HG02938 (cell line): Measurements from ENCODE around the gene SLC6A11.

ENCODE experiments used
- ATAC-seq: cut with Tn5 transposase; IDR thresholded peaks from one replicate; pipeline ENCODE4 v1.9.1; 2021; ENCODE audit warnings: mild to moderate bottlenecking, moderate library complexity; ENCODE audit not compliant: unreplicated experiment

Gene SLC6A11

DNA sequence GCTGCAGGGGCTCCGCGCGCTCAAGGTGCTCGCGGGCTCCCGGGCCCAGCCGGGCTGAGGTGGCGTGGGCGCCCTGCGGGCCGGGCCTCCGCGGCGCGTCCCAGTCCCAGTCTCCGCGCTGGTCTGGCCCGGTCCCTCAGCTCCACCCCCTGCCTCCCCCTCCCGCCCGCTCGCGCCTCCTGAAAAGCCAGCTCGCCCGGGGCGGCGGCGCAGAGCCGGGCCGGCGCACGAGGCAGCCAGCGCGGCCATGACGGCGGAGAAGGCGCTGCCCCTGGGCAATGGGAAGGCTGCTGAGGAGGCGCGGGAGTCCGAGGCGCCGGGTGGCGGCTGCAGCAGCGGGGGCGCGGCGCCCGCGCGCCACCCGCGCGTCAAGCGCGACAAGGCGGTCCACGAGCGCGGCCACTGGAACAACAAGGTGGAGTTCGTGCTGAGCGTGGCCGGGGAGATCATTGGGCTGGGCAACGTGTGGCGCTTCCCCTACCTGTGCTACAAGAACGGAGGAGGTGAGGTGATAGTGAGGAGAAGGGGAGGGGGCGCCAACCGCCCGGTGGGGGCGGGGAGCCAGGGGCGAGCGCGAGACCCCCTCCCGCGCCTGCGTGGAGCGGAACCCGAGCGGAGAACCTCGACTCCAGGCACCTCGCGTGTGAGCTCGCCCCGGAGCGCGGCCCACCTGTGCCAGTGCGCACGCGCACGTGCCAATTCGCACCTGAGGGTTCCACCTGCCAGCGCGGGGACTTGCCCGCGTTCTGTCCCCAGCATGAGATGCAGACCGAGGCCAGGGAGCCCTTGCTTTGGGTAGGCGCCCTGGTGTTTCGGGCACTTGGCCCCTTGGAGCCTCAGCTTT is at the start of gene SLC6A11:
Gene SLC6A11, plus strand, starts transcription at position 210 of the 844 bp plus-strand sequence. Its CDS starts 38 bp downstream, at position 248.
- ATAC-seq, result no peak

GRCh38 chr3:10768708-10769394 is 47.2 kb upstream of the SLC6A11 start:
- no peak for ATAC-seq

GRCh38 chr3:10770547-10770946 is 45.5 kb upstream of the SLC6A11 start:
- no peak for ATAC-seq

DNA sequence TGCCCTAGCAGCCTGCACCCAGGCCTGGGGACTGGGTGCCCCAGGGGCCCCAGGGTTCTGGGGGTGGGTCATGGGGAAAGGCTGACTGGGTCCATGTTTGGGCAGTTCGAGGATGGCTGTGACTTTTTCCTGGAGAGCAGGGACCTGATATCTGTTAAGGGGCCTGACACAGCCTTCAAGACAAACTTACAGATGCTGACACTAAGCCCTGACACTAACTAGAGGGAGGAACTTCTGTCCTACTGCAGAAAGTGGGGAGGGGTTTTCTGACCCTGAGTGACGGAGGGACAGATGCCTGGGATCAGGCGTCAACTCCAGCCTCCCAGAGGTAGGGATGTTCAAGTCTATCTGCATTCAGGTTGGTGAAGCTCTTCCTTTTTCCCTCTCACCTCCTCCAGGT is 45.0 kb upstream of the SLC6A11 start:
- ATAC-seq, result no peak

- no peak for ATAC-seq
Observed at GRCh38 chr3:10771486-10772270, 44.4 kb upstream of the SLC6A11 start.

DNA sequence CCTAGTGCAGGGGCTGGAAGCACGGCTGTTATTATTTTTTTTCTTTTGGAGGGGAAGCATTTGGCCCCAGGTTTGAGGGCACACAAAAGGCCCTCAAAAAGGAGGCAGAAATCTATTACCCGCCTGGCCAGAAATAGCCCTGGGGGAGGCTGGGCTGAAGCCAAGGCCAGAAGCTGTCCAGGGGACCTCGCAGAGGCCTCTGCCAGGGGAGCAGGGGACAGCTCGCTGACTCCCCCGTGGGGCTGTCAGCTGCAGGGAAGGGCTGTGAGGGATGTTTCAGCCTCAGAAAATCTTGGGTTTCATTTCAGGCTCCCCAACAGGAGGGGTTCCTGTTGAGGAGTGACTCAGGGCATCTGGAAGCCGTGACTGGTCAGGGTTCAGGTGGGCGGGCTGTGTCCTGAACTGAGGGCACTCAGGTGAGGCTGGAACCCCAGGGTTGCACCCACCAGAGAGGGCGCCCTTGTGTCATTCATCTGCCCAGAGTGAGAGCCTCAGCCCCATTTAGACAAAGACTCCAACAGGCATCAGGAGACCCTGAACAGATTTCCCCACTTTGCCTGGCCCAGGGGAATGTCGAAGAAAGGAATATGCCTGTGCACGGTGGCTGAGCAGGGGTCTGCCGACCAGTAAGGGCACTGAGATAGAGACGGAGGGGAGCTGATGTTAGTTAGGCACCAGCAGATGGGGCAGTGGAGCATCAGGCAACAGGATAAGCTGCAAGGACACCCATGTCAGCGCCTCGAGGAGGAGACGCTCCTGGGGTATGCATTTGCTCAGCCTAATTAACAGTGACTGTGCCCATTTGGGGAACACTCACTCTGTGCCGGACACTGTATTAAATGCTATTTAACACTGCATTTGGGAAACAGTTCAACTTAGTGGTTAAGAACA is 43.5 kb upstream of the SLC6A11 start:
- ATAC-seq, result no peak

- no peak for ATAC-seq
Observed at GRCh38 chr3:10774129-10774670, 41.8 kb upstream of the SLC6A11 start.

DNA sequence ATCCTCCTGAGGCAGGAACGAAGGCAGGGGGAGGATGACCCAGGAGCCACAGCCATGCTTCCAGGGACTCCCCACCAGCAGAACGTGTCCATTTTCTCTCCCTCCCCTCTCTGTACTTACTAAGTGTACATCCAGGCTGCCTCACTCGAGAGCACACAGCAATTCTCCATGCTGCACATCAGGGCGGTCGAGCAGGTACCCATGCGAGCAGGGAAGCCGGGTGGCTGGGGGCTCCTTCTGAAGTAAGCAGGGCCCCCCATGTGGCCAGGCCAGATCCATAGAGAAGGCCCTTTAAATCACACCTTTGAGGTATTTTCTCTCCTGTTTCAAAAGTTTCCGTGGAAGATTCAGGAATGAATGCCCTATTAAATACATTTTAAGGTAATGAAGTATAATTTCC is 41.2 kb upstream of the SLC6A11 start:
- ATAC-seq, result no peak

DNA sequence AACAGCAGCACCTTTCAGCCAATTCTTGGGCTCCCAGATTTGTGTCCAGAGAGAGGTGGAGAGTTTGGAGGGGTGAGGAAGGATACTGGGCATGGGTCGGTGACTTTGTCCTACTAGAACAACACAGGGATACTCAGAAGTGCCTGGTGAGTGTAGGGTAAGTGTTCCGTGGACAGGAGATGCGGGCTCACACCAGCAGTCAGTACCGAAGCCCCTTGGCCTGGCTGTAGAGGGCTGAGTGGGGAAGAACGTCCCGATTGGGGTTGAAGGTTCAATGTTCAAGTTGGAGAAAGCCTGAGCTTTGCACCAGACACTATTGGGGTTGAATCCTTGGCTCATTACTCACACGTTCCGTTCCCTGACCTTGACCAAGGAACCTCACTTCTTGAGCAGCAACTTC is 40.8 kb upstream of the SLC6A11 start:
- ATAC-seq, result no peak

DNA sequence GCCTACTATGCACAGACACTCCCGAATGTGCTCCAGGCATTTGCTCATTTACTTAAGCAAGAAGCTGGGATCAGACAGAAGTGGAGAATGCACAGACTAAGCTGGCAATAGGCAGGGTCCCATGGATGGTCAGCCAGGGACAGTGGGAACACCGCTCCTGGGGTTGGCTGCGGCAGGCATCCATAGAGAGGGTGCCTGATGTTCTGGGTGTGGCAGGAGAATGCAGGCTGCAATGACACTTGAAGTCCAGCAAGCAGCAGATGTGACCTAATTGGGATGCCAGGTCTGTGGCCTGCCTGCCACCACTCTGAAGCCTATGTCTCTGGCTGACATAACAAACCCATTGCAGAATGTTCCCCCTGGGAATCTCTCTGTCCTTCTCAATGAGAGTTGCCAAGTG is 40.2 kb upstream of the SLC6A11 start:
- ATAC-seq, result no peak

- ATAC-seq, result no peak
Observed at GRCh38 chr3:10777627-10778026, 38.4 kb upstream of the SLC6A11 start.

DNA sequence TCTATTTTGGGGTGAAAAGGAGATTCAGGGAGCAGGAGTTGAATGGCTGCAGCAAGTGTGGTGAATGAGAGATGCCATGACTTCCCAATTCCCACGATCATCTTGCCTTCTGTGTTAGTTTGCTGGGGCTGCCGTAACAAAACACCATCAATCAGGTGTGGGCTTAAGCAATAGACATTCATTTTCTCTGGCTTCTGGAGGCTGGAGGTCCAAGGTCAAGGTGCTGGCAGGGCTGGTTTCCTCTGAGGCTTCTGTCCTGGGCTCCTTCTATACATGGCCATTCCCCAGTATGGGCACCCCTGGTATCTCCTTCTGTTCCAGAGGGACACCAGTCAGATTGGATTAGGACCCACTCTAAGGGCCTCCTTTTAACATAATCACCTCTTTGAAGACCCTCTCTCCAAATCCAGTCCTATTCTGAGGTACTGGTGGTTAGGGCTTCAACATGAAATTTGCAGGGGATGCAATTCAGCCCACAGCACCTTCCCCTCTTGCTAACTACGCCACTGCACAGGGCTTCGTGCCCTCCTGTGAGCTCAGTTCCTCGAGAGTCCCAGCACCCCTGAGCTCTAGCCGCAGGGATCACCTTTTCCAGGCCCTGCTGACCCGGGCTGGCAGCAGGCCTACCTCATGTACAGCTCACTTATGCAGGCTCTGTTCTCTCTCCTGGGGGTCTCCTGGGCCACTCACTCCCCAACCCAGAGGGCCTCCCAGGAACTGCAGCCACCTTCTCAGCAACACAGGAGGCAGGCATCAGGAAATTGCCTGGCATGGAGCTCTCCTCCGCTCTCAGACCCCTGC is 37.3 kb upstream of the SLC6A11 start:
- no peak for ATAC-seq

DNA sequence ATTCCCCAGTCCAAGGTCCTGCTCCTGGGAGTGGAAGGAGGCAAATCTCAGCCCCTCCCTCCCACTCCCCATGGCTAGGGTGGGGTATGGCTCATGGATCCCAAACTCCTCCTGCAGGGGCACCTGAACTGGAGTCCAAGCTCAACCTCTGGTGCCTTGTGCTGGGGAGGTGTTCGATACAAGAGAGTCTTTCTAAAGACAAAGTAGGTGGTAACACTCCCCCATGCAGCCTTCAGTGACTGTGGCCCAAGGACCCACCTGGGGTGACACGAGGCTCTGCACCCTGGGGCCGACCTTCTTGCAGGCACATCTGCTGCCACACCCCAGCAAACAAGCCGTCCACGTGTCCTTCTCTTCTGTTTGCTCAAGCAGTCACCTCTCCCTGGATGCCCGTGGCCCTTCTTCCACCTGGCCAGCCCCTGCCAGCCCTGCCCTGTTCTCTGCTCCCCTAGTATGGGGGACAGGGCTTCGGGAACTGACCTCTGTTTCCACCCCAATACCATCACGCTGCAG is 36.7 kb upstream of the SLC6A11 start:
- no peak for ATAC-seq

GRCh38 chr3:10780243-10780642 is 35.8 kb upstream of the SLC6A11 start:
- ATAC-seq, result no peak

- ATAC-seq, result no peak
Observed at GRCh38 chr3:10780922-10781321, 35.1 kb upstream of the SLC6A11 start.

- no peak for ATAC-seq
Observed at GRCh38 chr3:10781981-10782380, 34.0 kb upstream of the SLC6A11 start.

GRCh38 chr3:10783360-10784351 is 32.4 kb upstream of the SLC6A11 start:
- ATAC-seq, result no peak

DNA sequence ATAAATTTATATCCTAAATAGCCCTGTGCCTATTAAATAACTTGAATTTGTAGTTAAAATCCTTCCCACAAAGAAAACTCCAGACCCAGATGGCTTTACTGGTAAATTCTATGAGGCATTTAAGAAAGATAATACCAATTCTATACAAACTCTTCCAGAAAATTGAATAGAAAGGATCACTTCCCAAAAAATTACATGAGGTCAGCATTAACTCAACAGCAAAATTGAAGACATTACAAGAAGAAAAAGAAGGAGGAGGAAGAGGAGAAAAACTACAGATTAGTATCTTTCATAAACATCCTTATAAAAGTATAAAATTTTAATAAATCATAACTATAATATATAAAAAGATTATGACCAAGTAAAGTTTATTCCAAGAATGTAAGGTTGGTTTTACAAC is 29.4 kb upstream of the SLC6A11 start:
- no peak for ATAC-seq
